Right cardiac atrium (tissue), 5 donors: Measurements from ENCODE around the gene YOD1. TPM values are rescaled to one million over a fixed set of nuclear protein-coding genes. Genes with fewer than 3 reads are reported as not detected.
A peak's percentile ranks its signal among the peaks of the same experiment; 100 is the strongest.

Experiments
- ATAC-seq, 2 donors: fragments of 200-7000 bp; cut with Tn5 transposase; one replicate each; pipeline versions ENCODE4 v1.8.0 to v1.9.1; 2020; ENCODE audit warnings: moderate library complexity in 2 of 2, mild to moderate bottlenecking in 1 of 2
- DNase-seq, 3 donors: peaks; one replicate each; pipeline ENCODE4 v3.0.0-alpha.2; 2020
- H3K27ac ChIP-seq: one replicate; pipeline ENCODE4 v1.5.1; 2013; ENCODE audit warnings: mild to moderate bottlenecking, low read length, control low read depth, moderate library complexity
- H3K27me3 ChIP-seq: one replicate; pipeline ENCODE4 v1.6.1; 2013; ENCODE audit not compliant: control insufficient read depth, insufficient read depth
- H3K4me1 ChIP-seq: one replicate; pipeline ENCODE4 v1.6.1; 2013; ENCODE audit warnings: low read length; ENCODE audit not compliant: control insufficient read depth, insufficient read depth
- H3K4me3 ChIP-seq: one replicate; pipeline ENCODE4 v1.5.1; 2013; ENCODE audit warnings: low read length, control low read depth
- H3K9me3 ChIP-seq: one replicate; pipeline ENCODE4 v1.6.1; 2013; ENCODE audit warnings: low read length; ENCODE audit not compliant: control insufficient read depth
- WGBS: extraction: QIAGEN DNeasy Blood & Tissue Kit; methylation state at CpG from one replicate; pipeline ENCODE4 v1.1.7; 2013; 5-methylcytosine and 5-hydroxymethylcytosine counted together
- intact Hi-C, 4 donors: fragments of 100-400 bp; cut with DNase I; formaldehyde crosslinking; loops; one replicate each; pipeline versions ENCODE4 v1.11.0 to v1.14.0; 2022 to 2023
- long read RNA-seq, 4 donors: library from polyadenylated mRNA; unstranded; transcript quantifications; one replicate each; pipeline ENCODE4 v2.0.0, GENCODE V29; 2020 to 2021
- polyA plus RNA-seq: library from polyadenylated mRNA; stranded (reverse); fragments of 200-250 nt; gene quantifications from one replicate; pipeline ENCODE4 v1.2.3, GENCODE V29; 2013
- total RNA-seq, 4 donors: library from RNA; stranded (reverse); fragmentation: NEBNext Ultra II Directional; extraction: Animal tissue kit (Norgen Biotek cat#: 25700); gene quantifications; one replicate each; pipeline ENCODE4 v1.2.1, GENCODE V29; 2021
- donor health status: healthy with polysubstance abuse.
- donor health status: DM: no; HTN: yes; CAD: no.
- donor health status: DM: no; HTN: no; CAD: no.
- donor health status: DM: no; HTN: yes; CAD: no; lungs with severe emphysema.
- donor health status: DM: yes; HTN: yes; CAD: no.

Gene YOD1
- total RNA-seq (1 to 10 TPM; 4.6 to 5.0 (median 4.8) TPM), polyA plus RNA-seq (1.6 TPM)
- long read RNA-seq, donor 1, full-length matches to known transcripts = 2 of 2 reads
- long read RNA-seq, donor 1, partial matches to known transcripts = 0 of 2 reads
- long read RNA-seq, donor 1, other reads (novel, unspliced or antisense) = 0 of 2 reads
- long read RNA-seq, donor 2, full-length matches to known transcripts = 5 of 6 reads
- long read RNA-seq, donor 2, partial matches to known transcripts = 1 of 6 reads
- long read RNA-seq, donor 2, other reads (novel, unspliced or antisense) = 0 of 6 reads
- long read RNA-seq, donor 3, full-length matches to known transcripts = 6 of 7 reads
- long read RNA-seq, donor 3, partial matches to known transcripts = 0 of 7 reads
- long read RNA-seq, donor 3, other reads (novel, unspliced or antisense) = 1 of 7 reads
- long read RNA-seq, donor 4, full-length matches to known transcripts = 4 of 4 reads
- long read RNA-seq, donor 4, partial matches to known transcripts = 0 of 4 reads
- long read RNA-seq, donor 4, other reads (novel, unspliced or antisense) = 0 of 4 reads

GRCh38 chr1:207051191-207051943, at the start of gene YOD1:
YOD1 (minus strand) TSS chr1:207051208; CDS start chr1:207051030, 178 bp downstream.
- H3K4me3 ChIP-seq = peak within 1 kb of the TSS; percentile 93
- 61% methylated on average over 15 of the region's 15 CpGs for WGBS
- no peaks in the 10 kb centered on the region for H3K9me3 ChIP-seq
- H3K4me1 ChIP-seq = no peaks in the 10 kb centered on the region
- ATAC-seq (no peak), DNase-seq (no peak)
- H3K27me3 ChIP-seq = no peaks in the 10 kb centered on the region
- intact Hi-C loops = no loop called here
- H3K27ac ChIP-seq = peak within 1 kb of the TSS; percentile 73

DNA sequence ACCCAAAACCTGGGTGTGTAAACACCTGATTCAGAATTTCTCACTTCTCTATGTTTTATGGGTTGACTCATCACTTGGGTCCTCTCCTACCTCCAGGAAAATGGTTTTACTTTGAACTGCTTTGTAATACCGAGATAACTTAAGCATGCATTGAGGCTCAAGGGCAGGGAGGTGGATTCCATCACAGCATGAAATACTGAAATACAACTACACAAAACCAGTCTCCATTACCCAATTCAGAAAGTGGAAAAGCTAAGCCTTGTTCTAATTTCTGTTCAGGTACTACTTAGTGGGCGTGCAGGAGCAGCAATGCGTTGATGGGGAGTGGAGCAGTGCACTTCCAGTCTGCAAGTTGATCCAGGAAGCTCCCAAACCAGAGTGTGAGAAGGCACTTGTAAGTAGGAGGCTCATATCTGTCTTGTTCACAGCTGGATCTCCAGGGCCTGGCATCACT, 46.9 kb upstream of the YOD1 start:
- Histone ChIP-seq H3K9me3 (no peaks in the 10 kb centered on the region), H3K27me3 (no peaks in the 10 kb centered on the region), H3K27ac (no peak overlapping the region), H3K4me3 (no peak overlapping the region), H3K4me1 (peaks cover 1% of the 10 kb centered on the region)
- DNase-seq (no peak), ATAC-seq (no peak)
- intact Hi-C loops = no loop called here
- WGBS = 87% methylated on average over 3 of the region's 3 CpGs

DNA sequence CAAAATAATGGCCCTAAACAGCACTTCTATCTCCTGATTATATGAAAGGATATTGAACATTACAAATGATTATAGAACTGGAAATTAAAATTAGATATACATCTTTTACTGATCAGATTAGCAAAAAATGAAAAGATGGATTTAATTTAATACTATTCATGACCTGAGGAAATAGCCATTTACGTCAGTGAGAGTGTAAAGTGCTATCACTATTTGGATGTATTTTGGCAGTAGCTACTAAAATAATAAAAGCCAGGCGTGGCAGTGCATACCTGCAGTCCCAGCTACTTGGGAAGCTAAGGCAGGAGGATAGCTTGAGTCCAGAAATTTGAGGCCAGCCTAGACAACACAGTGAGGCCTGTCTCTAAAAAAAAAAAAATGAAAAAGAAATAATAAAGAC, 42.9 kb upstream of the YOD1 start:
- peaks cover 1% of the 10 kb centered on the region for H3K4me1 ChIP-seq
- H3K27me3 ChIP-seq = no peaks in the 10 kb centered on the region
- H3K27ac ChIP-seq = no peak overlapping the region
- no peaks in the 10 kb centered on the region for H3K9me3 ChIP-seq
- 71% methylated on average over 2 of the region's 2 CpGs for WGBS
- intact Hi-C loops = no loop called here
- DNase-seq (no peak), ATAC-seq (no peak)
- no peak overlapping the region for H3K4me3 ChIP-seq

DNA sequence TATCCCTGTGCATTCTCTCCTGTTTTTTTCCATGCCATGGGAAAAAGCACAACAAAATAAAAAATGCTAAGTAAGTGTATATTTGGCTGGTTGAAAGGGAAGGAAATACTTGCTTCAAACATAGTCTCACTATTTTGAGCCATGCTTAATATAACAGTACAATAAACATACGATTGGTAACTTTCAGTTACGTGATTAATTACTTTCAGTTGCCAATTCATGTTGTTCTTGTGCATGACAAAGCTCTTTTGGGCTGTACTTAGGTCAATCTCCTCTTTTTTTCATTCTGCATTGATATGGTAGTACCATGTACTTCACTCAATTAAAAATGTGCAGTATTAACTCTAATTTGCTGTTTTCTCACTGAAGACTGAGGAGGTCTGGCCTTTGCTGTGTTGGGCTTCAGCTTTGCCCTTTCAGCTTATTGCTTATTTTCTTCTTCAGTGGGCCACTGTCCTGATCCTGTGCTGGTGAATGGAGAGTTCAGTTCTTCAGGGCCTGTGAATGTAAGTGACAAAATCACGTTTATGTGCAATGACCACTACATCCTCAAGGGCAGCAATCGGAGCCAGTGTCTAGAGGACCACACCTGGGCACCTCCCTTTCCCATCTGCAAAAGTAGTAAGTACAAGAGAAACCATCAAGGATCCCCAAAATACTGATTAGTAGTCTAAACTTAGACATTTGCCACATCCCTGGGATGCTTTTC, 40.3 kb upstream of the YOD1 start:
- H3K4me3 ChIP-seq = no peak overlapping the region
- H3K9me3 ChIP-seq = no peaks in the 10 kb centered on the region
- no peaks in the 10 kb centered on the region for H3K27me3 ChIP-seq
- no peak for ATAC-seq
- peaks cover 1% of the 10 kb centered on the region for H3K4me1 ChIP-seq
- intact Hi-C loops = no loop called here
- H3K27ac ChIP-seq = no peak overlapping the region
- DNase-seq = no peak
- WGBS = 73% methylated on average over 4 of the region's 4 CpGs

DNA sequence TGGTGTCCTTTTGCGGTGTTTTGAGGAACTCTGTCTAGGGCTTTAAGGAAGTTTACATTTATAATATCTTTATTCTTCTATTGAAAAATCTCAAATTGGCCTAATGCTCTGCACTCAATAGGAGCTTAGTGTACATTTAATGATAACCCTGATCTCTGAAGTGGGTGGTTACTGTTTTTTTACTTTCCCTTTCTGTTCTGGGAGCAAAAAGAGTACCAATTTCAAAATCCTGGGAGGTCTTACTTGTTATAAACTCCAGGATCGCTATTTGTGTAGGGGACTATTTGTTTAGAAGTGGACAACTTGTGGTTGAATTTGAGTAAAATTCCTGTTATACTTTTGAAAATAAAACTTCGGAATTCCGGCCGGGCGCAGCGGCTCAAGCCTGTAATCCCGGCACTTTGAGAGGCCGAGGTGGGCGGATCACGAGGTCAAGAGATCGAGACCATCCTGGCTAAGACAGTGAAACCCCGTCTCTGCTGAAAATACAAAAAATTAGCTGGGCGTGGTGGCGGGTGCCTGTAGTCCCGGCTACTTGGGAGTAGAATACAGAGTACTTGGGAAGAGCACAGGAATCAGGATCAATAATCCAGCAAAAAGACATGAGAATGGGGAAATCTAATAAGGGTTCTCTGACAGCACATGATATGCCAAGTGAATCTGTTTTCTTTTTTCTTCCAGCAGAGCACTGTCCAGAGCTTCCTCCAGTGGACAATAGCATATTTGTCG, 38.8 kb upstream of the YOD1 start:
- Histone ChIP-seq H3K9me3 (no peaks in the 10 kb centered on the region), H3K27ac (no peak overlapping the region), H3K4me3 (no peak overlapping the region), H3K27me3 (no peaks in the 10 kb centered on the region), H3K4me1 (no peaks in the 10 kb centered on the region)
- WGBS = 96% methylated on average over 17 of the region's 17 CpGs
- intact Hi-C loops = loop anchor here in 2 of 4 donors (5.0 kb wide), 2 partner anchors 318 to 413 kb away; no protein-coding TSS in a partner anchor
- ATAC-seq (no peak), DNase-seq (no peak)

GRCh38 chr1:207088701-207089626, 38.0 kb upstream of the YOD1 start, which contains the start of gene C4BPB:
C4BPB (plus strand) TSS chr1:207088860; CDS start chr1:207089532, 672 bp downstream.
- Histone ChIP-seq H3K4me3 (no peak within 1 kb of the TSS), H3K27me3 (no peaks in the 10 kb centered on the region), H3K9me3 (no peaks in the 10 kb centered on the region), H3K4me1 (no peaks in the 10 kb centered on the region), H3K27ac (no peak within 1 kb of the TSS)
- 86% methylated on average over 9 of the region's 9 CpGs for WGBS
- intact Hi-C loops = loop anchor here in 2 of 4 donors (5.0 kb wide), 2 partner anchors 318 to 413 kb away; no protein-coding TSS in a partner anchor
- no peak for DNase-seq
- ATAC-seq = peak; percentile 28 to 61

DNA sequence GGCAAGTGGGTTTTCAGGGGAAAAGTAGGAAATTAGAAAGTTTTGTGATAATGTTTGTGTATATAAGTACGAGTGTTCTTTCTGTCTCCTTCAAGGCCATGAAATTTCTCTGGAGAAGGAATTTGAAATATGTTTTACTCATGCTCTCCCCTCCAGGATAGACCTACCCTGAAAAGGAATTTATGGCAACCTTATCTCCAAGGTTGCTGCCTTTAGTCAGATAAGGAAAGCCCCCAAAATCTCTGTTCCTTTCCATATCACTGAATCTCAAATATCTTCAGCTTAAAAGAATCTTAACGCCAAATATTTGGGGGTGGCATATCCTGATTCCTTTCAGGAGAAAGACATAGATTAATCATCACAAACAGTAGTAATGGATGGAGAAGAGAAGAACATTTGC, 37.2 kb upstream of the YOD1 start:
- 81% methylated on average over 2 of the region's 2 CpGs for WGBS
- no peak overlapping the region for H3K27ac ChIP-seq
- no peaks in the 10 kb centered on the region for H3K9me3 ChIP-seq
- DNase-seq (no peak), ATAC-seq (no peak)
- H3K4me3 ChIP-seq = no peak overlapping the region
- no peaks in the 10 kb centered on the region for H3K27me3 ChIP-seq
- intact Hi-C loops = loop anchor here in 2 of 4 donors (5.0 kb wide), 2 partner anchors 319 to 414 kb away; no protein-coding TSS in a partner anchor
- H3K4me1 ChIP-seq = no peaks in the 10 kb centered on the region

GRCh38 chr1:207085887-207086286, 34.9 kb upstream of the YOD1 start:
- no peak overlapping the region for H3K4me3 ChIP-seq
- DNase-seq = no peak
- no peaks in the 10 kb centered on the region for H3K27me3 ChIP-seq
- WGBS = 83% methylated on average over 3 of the region's 3 CpGs
- no peak for ATAC-seq
- no peak overlapping the region for H3K27ac ChIP-seq
- no peaks in the 10 kb centered on the region for H3K4me1 ChIP-seq
- intact Hi-C loops = loop anchor here in 2 of 4 donors (5.0 kb wide), 2 partner anchors 321 to 416 kb away; no protein-coding TSS in a partner anchor
- no peaks in the 10 kb centered on the region for H3K9me3 ChIP-seq

DNA sequence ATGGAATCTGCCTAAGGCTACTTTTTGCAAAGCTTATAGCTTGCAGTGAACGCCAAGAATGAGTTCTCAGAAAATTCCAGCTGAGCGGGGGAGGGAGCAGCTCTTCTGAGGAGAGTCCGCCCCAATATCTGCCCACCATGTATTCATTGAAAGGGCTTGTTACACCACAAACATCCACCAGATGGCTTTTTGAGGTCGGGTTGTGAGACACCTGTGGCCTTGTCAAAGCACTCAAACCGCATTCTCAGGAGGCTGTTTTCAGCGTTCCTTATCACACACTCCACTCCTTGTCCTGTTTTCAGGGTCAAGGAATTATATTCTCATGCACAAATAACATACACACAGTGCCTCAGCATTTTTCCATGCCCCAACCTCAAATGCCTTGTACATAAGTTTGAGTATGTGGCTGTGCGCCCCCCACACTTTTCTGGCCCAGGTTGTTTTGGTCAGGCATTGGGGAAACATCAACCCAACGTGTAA, 33.7 kb upstream of the YOD1 start:
- H3K27ac ChIP-seq = no peak overlapping the region
- 22% methylated on average over 8 of the region's 8 CpGs for WGBS
- no peaks in the 10 kb centered on the region for H3K27me3 ChIP-seq
- intact Hi-C loops = loop anchor here in 3 of 4 donors (5.0 kb wide), 3 partner anchors 323 to 418 kb away; partner anchors contain the start of gene CR1 (in 1 of the 3)
- H3K4me3 ChIP-seq = no peak overlapping the region
- no peak for DNase-seq
- H3K4me1 ChIP-seq = no peaks in the 10 kb centered on the region
- ATAC-seq = peak; percentile 61 to 80
- H3K9me3 ChIP-seq = no peaks in the 10 kb centered on the region
